Measurements from ENCODE around the gene WDR93. TPM values are rescaled to one million over a fixed set of nuclear protein-coding genes. Genes with fewer than 3 reads are reported as not detected.

The WDR93 gene
- total and polyA plus RNA-seq, 2 of the 4 experiments (the other 2 are of a cell fraction), result not detected

DNA sequence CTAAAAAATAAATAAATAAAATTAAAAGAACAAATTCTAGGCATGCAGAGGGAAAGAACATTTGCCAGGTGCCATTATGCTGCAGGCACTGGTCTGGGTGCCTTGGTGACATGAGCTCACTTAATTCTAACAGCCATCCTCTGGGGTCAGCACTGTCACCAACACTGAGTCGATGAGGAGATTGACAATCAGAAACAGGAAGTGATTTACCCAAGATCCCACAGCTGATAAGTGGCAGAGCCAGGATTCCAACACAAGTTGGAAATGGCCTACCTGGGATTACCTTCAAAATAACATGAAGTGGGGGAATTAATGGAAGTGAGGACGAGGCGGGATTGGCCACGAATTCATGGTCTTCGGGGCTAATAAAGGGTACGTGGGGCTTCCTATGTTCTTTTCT is 15.0 kb upstream of the WDR93 start:
- DNase-seq, result no peak
- Histone ChIP-seq H2AK5ac (ENCODE audit: low read depth, low read length) (no peak overlapping the region), H3K27me3 (ENCODE audit: control insufficient read depth, insufficient read depth, low read length) (no peaks in the 10 kb centered on the region), H3K14ac (replicated peaks; ENCODE audit: low read depth, low read length) (no peak overlapping the region), H4K20me1 (ENCODE audit: insufficient read depth, low read length) (no peaks in the 10 kb centered on the region), H3K4me3 (ENCODE audit: insufficient read depth, low read depth, low read length) (no peak overlapping the region), H4K8ac (ENCODE audit: low read depth in 2 of 2, low read length in 2 of 2) (no peak overlapping the region), H2AFZ (replicated peaks; ENCODE audit: low read length, poor library complexity) (no peak overlapping the region), H3K23ac (ENCODE audit: low read depth, low read length) (no peak overlapping the region), H3K4me2 (ENCODE audit: low read depth, low read length) (no peak overlapping the region), H2BK15ac (ENCODE audit: low read depth, low read length) (no peak overlapping the region), H3K4ac (ENCODE audit: low read depth, low read length) (no peak overlapping the region), H3K9ac (ENCODE audit: low read depth, low read length) (no peak overlapping the region), H4K91ac (ENCODE audit: insufficient read depth, low read depth, low read length) (no peak overlapping the region), H3K56ac (ENCODE audit: extremely low read depth, insufficient read depth, low read length) (no peak overlapping the region), H3K79me1 (ENCODE audit: low read depth in 1 of 2, low read length in 2 of 2) (no peaks in the 10 kb centered on the region), H3K9me1 (ENCODE audit: insufficient read depth, low read length) (0 out of 2 replicates have a peak, but pooled peaks cover 5% of the 10 kb centered on the region), H4K5ac (ENCODE audit: low read depth, low read length) (no peak overlapping the region), H3K36me3 (ENCODE audit: control insufficient read depth, insufficient read depth, low read length) (no peaks in the 10 kb centered on the region), H2BK120ac (ENCODE audit: low read depth, low read length) (no peak overlapping the region), H2AK9ac (replicated peaks; ENCODE audit: low read depth, low read length, poor library complexity) (no peak overlapping the region), H3K9me3 (ENCODE audit: control insufficient read depth, insufficient read depth, low read length) (no peaks in the 10 kb centered on the region), H3K18ac (ENCODE audit: low read depth, low read length) (no peak overlapping the region), H2BK20ac (ENCODE audit: low read depth, low read length) (no peak overlapping the region), H3K27ac (ENCODE audit: insufficient read depth, low read length) (no peak overlapping the region), H3K4me1 (ENCODE audit: control insufficient read depth, insufficient read depth, low read length) (peaks cover under 1% of the 10 kb centered on the region; the same call in 1 of the 2 replicates), H2BK5ac (ENCODE audit: low read depth, low read length, poor library complexity, severe bottlenecking) (no peak overlapping the region)
- BruUV-seq (replicated peaks), result no TSS peak
- CTCF ChIA-PET, result interaction anchor here (0.6 kb wide), 1 partner anchor 281 kb away, joined by 4 read pairs; no protein-coding TSS in a partner anchor
- TF ChIP-seq, protein P1, sequence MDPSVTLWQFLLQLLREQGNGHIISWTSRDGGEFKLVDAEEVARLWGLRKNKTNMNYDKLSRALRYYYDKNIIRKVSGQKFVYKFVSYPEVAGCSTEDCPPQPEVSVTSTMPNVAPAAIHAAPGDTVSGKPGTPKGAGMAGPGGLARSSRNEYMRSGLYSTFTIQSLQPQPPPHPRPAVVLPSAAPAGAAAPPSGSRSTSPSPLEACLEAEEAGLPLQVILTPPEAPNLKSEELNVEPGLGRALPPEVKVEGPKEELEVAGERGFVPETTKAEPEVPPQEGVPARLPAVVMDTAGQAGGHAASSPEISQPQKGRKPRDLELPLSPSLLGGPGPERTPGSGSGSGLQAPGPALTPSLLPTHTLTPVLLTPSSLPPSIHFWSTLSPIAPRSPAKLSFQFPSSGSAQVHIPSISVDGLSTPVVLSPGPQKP (IDR thresholded peaks at IDR 0.05; ENCODE audit: borderline replicate concordance, low read depth, low read length), result no peak
- TF ChIP-seq RFX5 (IDR thresholded peaks at IDR 0.05; ENCODE audit: low read depth, low read length) (no peak), SMC3 (IDR thresholded peaks at IDR 0.05; ENCODE audit: low read depth, low read length) (no peak), RAD21 (IDR thresholded peaks at IDR 0.05; ENCODE audit: low read length) (no peak), MAZ (IDR thresholded peaks at IDR 0.05; ENCODE audit: borderline replicate concordance, low read depth, low read length) (no peak), MXI1 (IDR thresholded peaks at IDR 0.05; ENCODE audit: borderline replicate concordance, low read depth, low read length) (no peak), RCOR1 (IDR thresholded peaks at IDR 0.05; ENCODE audit: insufficient replicate concordance, low read length) (no peak), CEBPB (IDR thresholded peaks at IDR 0.05; ENCODE audit: low read depth, low read length) (no peak), NFE2L2 (IDR thresholded peaks at IDR 0.05; ENCODE audit: low read depth, low read length) (no peak), POLR2A (IDR thresholded peaks at IDR 0.05; ENCODE audit: low read depth, low read length) (no peak)
- TF ChIP-seq, protein P2, sequence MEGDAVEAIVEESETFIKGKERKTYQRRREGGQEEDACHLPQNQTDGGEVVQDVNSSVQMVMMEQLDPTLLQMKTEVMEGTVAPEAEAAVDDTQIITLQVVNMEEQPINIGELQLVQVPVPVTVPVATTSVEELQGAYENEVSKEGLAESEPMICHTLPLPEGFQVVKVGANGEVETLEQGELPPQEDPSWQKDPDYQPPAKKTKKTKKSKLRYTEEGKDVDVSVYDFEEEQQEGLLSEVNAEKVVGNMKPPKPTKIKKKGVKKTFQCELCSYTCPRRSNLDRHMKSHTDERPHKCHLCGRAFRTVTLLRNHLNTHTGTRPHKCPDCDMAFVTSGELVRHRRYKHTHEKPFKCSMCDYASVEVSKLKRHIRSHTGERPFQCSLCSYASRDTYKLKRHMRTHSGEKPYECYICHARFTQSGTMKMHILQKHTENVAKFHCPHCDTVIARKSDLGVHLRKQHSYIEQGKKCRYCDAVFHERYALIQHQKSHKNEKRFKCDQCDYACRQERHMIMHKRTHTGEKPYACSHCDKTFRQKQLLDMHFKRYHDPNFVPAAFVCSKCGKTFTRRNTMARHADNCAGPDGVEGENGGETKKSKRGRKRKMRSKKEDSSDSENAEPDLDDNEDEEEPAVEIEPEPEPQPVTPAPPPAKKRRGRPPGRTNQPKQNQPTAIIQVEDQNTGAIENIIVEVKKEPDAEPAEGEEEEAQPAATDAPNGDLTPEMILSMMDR (conservative IDR thresholded peaks at IDR 0.05; ENCODE audit: low read depth, low read length), result no peak
- dilution Hi-C loops (cut with HindIII; ENCODE audit: low sequenced_read_pairs, unreplicated experiment) (no loop called here), intact Hi-C loops (cut with micrococcal nuclease) (no loop called here), in situ Hi-C loops (cut with MboI; ENCODE audit: low sequenced_read_pairs) (no loop called here)
- POLR2A ChIA-PET (ENCODE audit: unreplicated experiment), result no interaction called here
- ATAC-seq (ENCODE audit: low read depth), result no peak
- WGBS, 2 experiments (ENCODE audit: extremely low coverage in 2 of 2, insufficient read length in 1 of 2), result no CpG with 5 or more reads among the region's 6 CpGs

Data from IMR-90 (cell line).